HepG2 (cell line): ENCODE results near the gene XPR1. TPM values are rescaled to one million over a fixed set of nuclear protein-coding genes. Genes with fewer than 3 reads are reported as not detected.

Experiments
- FLYWCH1 ChIP-seq: sonication (generic); formaldehyde crosslinking; IDR thresholded peaks from 2 replicates; pipeline ENCODE4 v1.8.1; 2023; ENCODE audit warnings: mild to moderate bottlenecking, missing genetic modification reagents
- GLMP ChIP-seq: sonication (generic); formaldehyde crosslinking; IDR thresholded peaks from 2 replicates; pipeline ENCODE4 v1.9.0; 2021; ENCODE audit warnings: missing genetic modification reagents, mild to moderate bottlenecking, borderline replicate concordance
- GTF2F1 ChIP-seq: fragments of 150-350 bp; IDR thresholded peaks from 2 replicates; pipeline ENCODE4 v1.6.1; 2014; ENCODE audit warnings: low read length
- KDM4B ChIP-seq: sonication (generic); formaldehyde crosslinking; IDR thresholded peaks from 2 replicates; pipeline ENCODE4 v1.4.0; 2020; ENCODE audit warnings: missing genetic modification reagents
- MXD1 ChIP-seq: sonication (generic); formaldehyde crosslinking; IDR thresholded peaks from 2 replicates; pipeline ENCODE4 v1.4.0; 2020; ENCODE audit warnings: mild to moderate bottlenecking, missing genetic modification reagents
- ZMAT5 ChIP-seq: sonication (generic); formaldehyde crosslinking; IDR thresholded peaks from 2 replicates; pipeline ENCODE4 v1.5.0; 2020; ENCODE audit warnings: mild to moderate bottlenecking, low read depth, missing genetic modification reagents, borderline replicate concordance
- ZNF354B ChIP-seq: sonication (generic); formaldehyde crosslinking; IDR thresholded peaks from 2 replicates; pipeline ENCODE4 v1.8.0; 2022; ENCODE audit warnings: mild to moderate bottlenecking, missing genetic modification reagents
- ZNF432 ChIP-seq: sonication (generic); formaldehyde crosslinking; IDR thresholded peaks from 2 replicates; pipeline ENCODE4 v1.5.0; 2020; ENCODE audit warnings: missing genetic modification reagents, mild to moderate bottlenecking, borderline replicate concordance
- polyA plus RNA-seq, 8 experiments: library from polyadenylated mRNA; depleted of rRNA in 3 of 8; stranded (reverse) in 7 of 8; unstranded in 1 of 8; fragments of >200 nt; fragmentation: Illumina TruSeq in 4 of 8; extraction: Trizol in 4 of 8; gene quantifications; 2 replicates each; pipeline versions ENCODE4 v1.2.1 to v1.2.3, GENCODE V29; 2011 to 2016; ENCODE audit warnings: low read depth in 4 of 8, missing spikeins in 1 of 8, mixed read lengths in 1 of 8; ENCODE audit not compliant: insufficient read depth in 1 of 8
- total RNA-seq, 5 experiments: library from RNA; depleted of rRNA; stranded (reverse); fragments of >200 nt; fragmentation: Illumina TruSeq; extraction: Trizol; gene quantifications; 2 replicates each; pipeline ENCODE4 v1.2.3, GENCODE V29; 2016; ENCODE audit warnings: low read depth in 1 of 5
- TF ChIP-seq, protein P1 (sequence below): sonication (generic); formaldehyde crosslinking; IDR thresholded peaks from one replicate; pipeline ENCODE4 v1.5.1; 2020; ENCODE audit warnings: mild to moderate bottlenecking, missing genetic modification reagents; ENCODE audit errors: not compliant biosample characterization
- TF ChIP-seq, protein P2 (sequence below): sonication (generic); formaldehyde crosslinking; conservative IDR thresholded peaks from 2 replicates; pipeline ENCODE4 v1.5.0; 2020; ENCODE audit warnings: missing genetic modification reagents

XPR1 gene
- total and polyA plus RNA-seq, 2 of the 13 experiments (the other 11 are each of a cell fraction or from before 2014, with no cell fraction given): 22.3 to 23.6 TPM

DNA sequence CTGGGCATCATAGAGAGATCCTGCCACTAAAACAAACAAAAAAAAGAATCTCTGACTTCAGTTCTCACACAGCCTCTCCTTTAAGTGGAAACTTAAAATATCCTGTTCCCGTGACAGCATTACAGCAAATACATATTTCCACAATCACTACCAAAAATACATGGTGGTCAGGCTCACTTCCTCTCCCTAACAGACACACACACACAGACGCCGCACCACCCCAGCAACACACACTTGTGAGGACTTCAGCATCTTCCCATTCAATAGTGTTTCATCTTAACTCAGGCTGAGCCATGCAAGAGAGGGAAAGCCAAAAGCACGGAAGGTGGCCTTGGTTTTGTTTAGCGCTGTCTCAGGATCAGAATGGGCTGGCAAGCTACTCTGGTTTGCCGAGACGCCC is 302.7 kb downstream of the XPR1 start (continued):
- TF ChIP-seq, protein P1, sequence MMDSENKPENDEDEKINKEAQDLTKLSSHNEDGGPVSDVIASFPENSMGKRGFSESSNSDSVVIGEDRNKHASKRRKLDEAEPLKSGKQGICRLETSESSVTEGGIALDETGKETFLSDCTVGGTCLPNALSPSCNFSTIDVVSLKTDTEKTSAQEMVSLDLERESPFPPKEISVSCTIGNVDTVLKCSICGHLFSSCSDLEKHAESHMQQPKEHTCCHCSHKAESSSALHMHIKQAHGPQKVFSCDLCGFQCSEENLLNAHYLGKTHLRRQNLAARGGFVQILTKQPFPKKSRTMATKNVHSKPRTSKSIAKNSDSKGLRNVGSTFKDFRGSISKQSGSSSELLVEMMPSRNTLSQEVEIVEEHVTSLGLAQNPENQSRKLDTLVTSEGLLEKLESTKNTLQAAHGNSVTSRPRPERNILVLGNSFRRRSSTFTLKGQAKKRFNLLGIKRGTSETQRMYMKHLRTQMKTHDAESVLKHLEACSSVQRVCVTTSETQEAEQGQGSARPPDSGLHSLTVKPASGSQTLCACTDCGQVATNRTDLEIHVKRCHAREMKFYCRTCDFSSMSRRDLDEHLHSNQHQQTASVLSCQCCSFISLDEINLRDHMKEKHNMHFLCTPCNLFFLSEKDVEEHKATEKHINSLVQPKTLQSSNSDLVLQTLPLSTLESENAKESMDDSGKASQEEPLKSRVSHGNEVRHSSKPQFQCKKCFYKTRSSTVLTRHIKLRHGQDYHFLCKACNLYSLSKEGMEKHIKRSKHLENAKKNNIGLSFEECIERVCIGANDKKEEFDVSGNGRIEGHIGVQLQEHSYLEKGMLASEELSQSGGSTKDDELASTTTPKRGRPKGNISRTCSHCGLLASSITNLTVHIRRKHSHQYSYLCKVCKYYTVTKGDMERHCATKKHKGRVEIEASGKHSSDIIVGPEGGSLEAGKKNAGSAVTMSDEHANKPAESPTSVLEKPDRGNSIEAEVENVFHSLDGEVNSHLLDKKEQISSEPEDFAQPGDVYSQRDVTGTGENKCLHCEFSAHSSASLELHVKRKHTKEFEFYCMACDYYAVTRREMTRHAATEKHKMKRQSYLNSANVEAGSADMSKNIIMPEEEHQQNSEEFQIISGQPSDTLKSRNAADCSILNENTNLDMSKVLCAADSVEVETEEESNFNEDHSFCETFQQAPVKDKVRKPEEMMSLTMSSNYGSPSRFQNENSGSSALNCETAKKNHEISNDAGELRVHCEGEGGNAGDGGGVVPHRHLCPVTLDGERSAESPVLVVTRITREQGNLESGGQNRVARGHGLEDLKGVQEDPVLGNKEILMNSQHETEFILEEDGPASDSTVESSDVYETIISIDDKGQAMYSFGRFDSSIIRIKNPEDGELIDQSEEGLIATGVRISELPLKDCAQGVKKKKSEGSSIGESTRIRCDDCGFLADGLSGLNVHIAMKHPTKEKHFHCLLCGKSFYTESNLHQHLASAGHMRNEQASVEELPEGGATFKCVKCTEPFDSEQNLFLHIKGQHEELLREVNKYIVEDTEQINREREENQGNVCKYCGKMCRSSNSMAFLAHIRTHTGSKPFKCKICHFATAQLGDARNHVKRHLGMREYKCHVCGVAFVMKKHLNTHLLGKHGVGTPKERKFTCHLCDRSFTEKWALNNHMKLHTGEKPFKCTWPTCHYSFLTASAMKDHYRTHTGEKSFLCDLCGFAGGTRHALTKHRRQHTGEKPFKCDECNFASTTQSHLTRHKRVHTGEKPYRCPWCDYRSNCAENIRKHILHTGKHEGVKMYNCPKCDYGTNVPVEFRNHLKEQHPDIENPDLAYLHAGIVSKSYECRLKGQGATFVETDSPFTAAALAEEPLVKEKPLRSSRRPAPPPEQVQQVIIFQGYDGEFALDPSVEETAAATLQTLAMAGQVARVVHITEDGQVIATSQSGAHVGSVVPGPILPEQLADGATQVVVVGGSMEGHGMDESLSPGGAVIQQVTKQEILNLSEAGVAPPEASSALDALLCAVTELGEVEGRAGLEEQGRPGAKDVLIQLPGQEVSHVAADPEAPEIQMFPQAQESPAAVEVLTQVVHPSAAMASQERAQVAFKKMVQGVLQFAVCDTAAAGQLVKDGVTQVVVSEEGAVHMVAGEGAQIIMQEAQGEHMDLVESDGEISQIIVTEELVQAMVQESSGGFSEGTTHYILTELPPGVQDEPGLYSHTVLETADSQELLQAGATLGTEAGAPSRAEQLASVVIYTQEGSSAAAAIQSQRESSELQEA (CRISPR knock-in tag): no peak
- TF ChIP-seq KDM4B (CRISPR knock-in tag): no peak
- TF ChIP-seq, protein P2, sequence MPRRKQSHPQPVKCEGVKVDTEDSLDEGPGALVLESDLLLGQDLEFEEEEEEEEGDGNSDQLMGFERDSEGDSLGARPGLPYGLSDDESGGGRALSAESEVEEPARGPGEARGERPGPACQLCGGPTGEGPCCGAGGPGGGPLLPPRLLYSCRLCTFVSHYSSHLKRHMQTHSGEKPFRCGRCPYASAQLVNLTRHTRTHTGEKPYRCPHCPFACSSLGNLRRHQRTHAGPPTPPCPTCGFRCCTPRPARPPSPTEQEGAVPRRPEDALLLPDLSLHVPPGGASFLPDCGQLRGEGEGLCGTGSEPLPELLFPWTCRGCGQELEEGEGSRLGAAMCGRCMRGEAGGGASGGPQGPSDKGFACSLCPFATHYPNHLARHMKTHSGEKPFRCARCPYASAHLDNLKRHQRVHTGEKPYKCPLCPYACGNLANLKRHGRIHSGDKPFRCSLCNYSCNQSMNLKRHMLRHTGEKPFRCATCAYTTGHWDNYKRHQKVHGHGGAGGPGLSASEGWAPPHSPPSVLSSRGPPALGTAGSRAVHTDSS: no peak
- TF ChIP-seq ZMAT5 (CRISPR knock-in tag): no peak
- TF ChIP-seq GTF2F1: no peak
- no peak for TF ChIP-seq ZNF354B (CRISPR knock-in tag)
- no peak for TF ChIP-seq MXD1 (CRISPR knock-in tag)
- TF ChIP-seq ZNF432 (CRISPR knock-in tag): no peak
- no peak for TF ChIP-seq GLMP
- no peak for TF ChIP-seq FLYWCH1
